ENCODE data around the gene MYOT.

DNA sequence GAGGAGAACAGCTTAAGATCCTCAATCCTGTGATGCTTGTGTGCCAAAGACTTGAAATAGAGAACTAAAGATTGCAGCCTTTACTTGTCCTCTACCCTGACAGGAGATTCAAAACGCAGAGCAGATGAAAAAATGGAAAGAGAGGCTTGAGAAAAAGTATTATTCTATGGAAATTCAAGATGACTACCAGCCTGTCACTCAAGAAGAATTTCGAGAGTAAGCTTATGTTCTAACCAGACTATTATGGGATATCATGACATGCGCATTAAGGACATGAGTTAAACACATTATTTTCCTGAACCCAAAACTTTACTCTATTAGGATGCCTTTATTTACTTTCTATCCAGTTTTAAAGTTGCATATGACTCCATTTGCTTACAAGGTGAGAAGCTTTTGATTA, 68.0 kb downstream of the MYOT start:
- TF ChIP-seq POLR2AphosphoS5 (IDR thresholded peaks at IDR 0.05; ENCODE audit: low read depth) (no peak), CTCF (IDR thresholded peaks at IDR 0.05; ENCODE audit: insufficient read depth, low read length) (no peak), GABPA (IDR thresholded peaks at IDR 0.05; ENCODE audit: low read depth) (no peak)
- TF ChIP-seq, protein P1, sequence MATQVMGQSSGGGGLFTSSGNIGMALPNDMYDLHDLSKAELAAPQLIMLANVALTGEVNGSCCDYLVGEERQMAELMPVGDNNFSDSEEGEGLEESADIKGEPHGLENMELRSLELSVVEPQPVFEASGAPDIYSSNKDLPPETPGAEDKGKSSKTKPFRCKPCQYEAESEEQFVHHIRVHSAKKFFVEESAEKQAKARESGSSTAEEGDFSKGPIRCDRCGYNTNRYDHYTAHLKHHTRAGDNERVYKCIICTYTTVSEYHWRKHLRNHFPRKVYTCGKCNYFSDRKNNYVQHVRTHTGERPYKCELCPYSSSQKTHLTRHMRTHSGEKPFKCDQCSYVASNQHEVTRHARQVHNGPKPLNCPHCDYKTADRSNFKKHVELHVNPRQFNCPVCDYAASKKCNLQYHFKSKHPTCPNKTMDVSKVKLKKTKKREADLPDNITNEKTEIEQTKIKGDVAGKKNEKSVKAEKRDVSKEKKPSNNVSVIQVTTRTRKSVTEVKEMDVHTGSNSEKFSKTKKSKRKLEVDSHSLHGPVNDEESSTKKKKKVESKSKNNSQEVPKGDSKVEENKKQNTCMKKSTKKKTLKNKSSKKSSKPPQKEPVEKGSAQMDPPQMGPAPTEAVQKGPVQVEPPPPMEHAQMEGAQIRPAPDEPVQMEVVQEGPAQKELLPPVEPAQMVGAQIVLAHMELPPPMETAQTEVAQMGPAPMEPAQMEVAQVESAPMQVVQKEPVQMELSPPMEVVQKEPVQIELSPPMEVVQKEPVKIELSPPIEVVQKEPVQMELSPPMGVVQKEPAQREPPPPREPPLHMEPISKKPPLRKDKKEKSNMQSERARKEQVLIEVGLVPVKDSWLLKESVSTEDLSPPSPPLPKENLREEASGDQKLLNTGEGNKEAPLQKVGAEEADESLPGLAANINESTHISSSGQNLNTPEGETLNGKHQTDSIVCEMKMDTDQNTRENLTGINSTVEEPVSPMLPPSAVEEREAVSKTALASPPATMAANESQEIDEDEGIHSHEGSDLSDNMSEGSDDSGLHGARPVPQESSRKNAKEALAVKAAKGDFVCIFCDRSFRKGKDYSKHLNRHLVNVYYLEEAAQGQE (IDR thresholded peaks at IDR 0.05; ENCODE audit: insufficient replicate concordance, low read depth) = no peak

Data from HL-60 (cell line).